Urinary bladder (tissue), 4 donors: Measurements from ENCODE around the gene STX19. TPM values are rescaled to one million over a fixed set of nuclear protein-coding genes. Genes with fewer than 3 reads are reported as not detected.
"Not testable (repeated sequence)": the region's sequence is repeated elsewhere in the genome, so short reads cannot be mapped to it uniquely, and the experiment has no call there.

Source experiments
- DNase-seq: peaks from one replicate; pipeline ENCODE4 v3.0.0-alpha.2; 2015; ENCODE audit errors: extremely low spot score
- H3K27ac ChIP-seq: one replicate; pipeline ENCODE4 v1.5.1; 2013; ENCODE audit warnings: low read depth, mild to moderate bottlenecking, moderate library complexity
- H3K36me3 ChIP-seq: one replicate; pipeline ENCODE4 v1.6.1; 2013; ENCODE audit warnings: mild to moderate bottlenecking, moderate library complexity; ENCODE audit not compliant: insufficient read depth
- H3K4me1 ChIP-seq: one replicate; pipeline ENCODE4 v1.6.1; 2013; ENCODE audit warnings: mild to moderate bottlenecking, moderate library complexity; ENCODE audit not compliant: insufficient read depth
- H3K4me3 ChIP-seq: one replicate; pipeline ENCODE4 v1.5.1; 2013; ENCODE audit warnings: low read depth, low read length
- WGBS: extraction: QIAGEN DNeasy Blood & Tissue Kit; methylation state at CpG from one replicate; pipeline ENCODE4 v1.1.7; 2013; 5-methylcytosine and 5-hydroxymethylcytosine counted together
- polyA plus RNA-seq: library from polyadenylated mRNA; stranded (reverse); fragments of 200-250 nt; gene quantifications from one replicate; pipeline ENCODE4 v1.2.3, GENCODE V29; 2013
- total RNA-seq: library from RNA; depleted of rRNA; stranded (reverse); fragments of >200 nt; gene quantifications from one replicate; pipeline ENCODE4 v1.2.3, GENCODE V29; 2014
- donor health status: healthy with polysubstance abuse.
- donor health status: healthy.

STX19 gene
- total and polyA plus RNA-seq, 2 donors: 0.14 to 0.48 TPM

GRCh38 chr3:94061297-94061696 is 32.9 kb upstream of the STX19 start:
- DNase-seq: no peak
- 97% methylated on average over 13 of the region's 13 CpGs for WGBS
- no peaks in the 10 kb centered on the region for H3K36me3 ChIP-seq
- no peaks in the 10 kb centered on the region for H3K4me1 ChIP-seq
- no peak overlapping the region for H3K4me3 ChIP-seq
- no peak overlapping the region for H3K27ac ChIP-seq

GRCh38 chr3:94050546-94050945 is 22.1 kb upstream of the STX19 start:
- Histone ChIP-seq H3K36me3 (no peaks in the 10 kb centered on the region), H3K27ac (no peak overlapping the region), H3K4me1 (no peaks in the 10 kb centered on the region), H3K4me3 (no peak overlapping the region)
- DNase-seq: no peak

DNA sequence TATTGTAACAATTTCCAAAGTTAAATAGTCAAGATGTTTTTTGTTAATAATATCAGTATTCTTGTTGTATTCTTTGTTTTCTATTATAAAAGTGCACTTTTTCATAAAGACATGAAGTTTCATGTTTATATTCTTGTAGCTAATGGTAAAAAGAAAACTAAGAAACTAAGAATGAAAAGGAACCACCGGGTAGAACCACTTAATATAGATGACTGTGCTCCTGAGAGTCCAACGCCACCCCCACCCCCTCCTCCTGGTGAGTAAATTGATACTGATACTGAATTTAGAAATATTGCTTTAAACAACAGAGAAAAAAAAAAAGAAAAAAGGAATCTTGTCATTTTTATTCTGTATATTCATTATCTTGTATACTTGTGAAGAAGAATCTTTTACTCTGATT is 20.9 kb upstream of the STX19 start:
- no peak for DNase-seq
- no peak overlapping the region for H3K27ac ChIP-seq
- H3K4me3 ChIP-seq: no peak overlapping the region
- H3K4me1 ChIP-seq: no peaks in the 10 kb centered on the region
- H3K36me3 ChIP-seq: no peaks in the 10 kb centered on the region
- 96% methylated on average over 2 of the region's 2 CpGs for WGBS

- Histone ChIP-seq H3K27ac (no peak overlapping the region), H3K4me1 (no peaks in the 10 kb centered on the region), H3K4me3 (no peak overlapping the region), H3K36me3 (no peaks in the 10 kb centered on the region)
- DNase-seq: no peak
- 98% methylated on average over 2 of the region's 2 CpGs for WGBS
Observed at GRCh38 chr3:94046533-94046932, 18.1 kb upstream of the STX19 start.

DNA sequence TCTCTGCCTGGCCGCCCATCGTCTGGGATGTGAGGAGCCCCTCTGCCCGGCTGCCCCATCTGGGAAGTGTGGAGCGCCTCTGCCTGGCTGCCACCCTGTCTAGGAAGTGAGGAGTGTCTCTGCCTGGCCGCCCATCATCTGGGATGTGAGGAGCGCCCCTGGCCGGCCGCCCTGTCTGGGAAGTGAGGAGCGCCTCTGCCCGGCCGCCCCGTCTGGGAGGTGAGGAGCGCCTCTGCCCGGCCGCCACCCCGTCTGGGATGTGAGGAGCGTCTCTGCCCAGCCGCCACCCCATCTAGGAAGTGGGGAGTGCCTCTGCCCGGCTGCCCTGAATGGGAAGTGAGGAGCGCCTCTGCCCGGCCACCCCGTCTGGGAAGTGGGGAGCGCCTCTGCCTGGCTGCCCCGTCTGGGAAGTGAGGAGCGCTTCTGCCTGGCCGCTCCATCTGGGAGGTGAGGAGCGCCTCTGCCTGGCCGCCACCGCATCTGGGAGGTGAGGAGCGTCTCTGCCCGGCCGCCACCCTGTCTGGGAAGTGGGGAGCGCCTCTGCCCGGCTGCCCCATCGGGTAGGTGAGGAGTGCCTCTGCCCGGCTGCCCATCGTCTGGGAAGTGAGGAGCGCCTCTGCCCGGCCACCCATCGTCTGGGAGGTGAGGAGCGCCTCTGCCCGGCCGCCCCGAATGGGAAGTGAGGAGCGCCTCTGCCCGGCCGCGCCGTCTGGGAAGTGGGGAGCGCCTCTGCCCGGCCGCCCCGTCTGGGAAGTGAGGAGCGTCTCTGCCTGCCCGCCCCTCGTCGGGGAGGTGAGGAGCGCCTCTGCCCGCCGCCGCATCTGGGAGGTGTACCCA is 15.9 kb upstream of the STX19 start:
- not testable (repeated sequence) for H3K36me3 ChIP-seq, H3K4me1 ChIP-seq, DNase-seq, H3K4me3 ChIP-seq, H3K27ac ChIP-seq
- WGBS: 98% methylated on average over 61 of the region's 61 CpGs

DNA sequence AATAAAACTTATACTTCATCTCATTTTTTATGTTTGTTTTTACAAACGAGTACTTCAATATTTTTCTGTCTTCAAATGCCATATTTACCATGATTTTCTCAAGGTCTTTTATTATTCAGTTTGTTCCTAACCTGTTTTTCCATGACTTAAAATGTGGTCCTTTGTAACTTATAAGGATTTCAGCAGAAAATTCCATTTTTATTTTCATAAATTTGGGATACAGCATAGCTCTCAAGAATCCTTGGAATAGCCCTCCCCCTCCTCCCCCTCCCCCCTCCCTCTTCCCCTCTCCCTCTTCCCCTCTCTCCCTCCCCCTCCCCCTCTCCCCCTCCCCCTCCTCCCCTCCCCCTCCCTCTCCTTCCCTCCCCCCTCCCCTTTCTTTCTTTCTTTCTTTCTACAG is 14.9 kb upstream of the STX19 start:
- DNase-seq: no peak
- Histone ChIP-seq H3K27ac (no peak overlapping the region), H3K36me3 (peaks cover 1% of the 10 kb centered on the region), H3K4me3 (no peak overlapping the region), H3K4me1 (no peaks in the 10 kb centered on the region)
- 89% methylated on average over 1 of the region's 1 CpG for WGBS

- H3K4me1 ChIP-seq: no peaks in the 10 kb centered on the region
- 80% methylated on average over 3 of the region's 3 CpGs for WGBS
- DNase-seq: no peak
Observed at GRCh38 chr3:94036909-94037507, 8.6 kb upstream of the STX19 start.

DNA sequence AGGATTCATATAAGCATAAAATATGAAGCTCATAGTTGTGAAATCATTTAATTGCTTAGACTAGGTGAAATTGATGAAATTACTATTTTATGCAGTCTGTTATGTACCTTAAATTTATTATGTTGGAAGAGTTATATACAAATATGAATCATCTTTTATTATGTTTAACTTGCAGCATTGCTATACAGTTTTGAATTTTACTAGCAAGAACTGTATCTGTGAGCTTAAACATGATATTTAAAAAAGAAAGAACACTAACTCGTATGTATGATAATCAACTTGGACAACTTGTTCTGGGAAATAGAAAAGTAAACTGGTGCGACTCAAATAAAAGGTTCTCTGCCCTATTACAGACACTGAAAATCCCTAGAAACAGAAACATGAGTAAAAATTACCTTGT is 1.8 kb downstream of the STX19 start:
- Histone ChIP-seq H3K4me3 (no peak overlapping the region), H3K36me3 (no peaks in the 10 kb centered on the region), H3K4me1 (no peaks in the 10 kb centered on the region), H3K27ac (no peak overlapping the region)
- 67% methylated on average over 2 of the region's 2 CpGs for WGBS
- DNase-seq: no peak

More at GRCh38 chr3:94036909-94037507, 8.6 kb upstream of the STX19 start:
- Histone ChIP-seq H3K4me3 (no peak overlapping the region), H3K27ac (no peak overlapping the region), H3K36me3 (peaks cover 1% of the 10 kb centered on the region)

GRCh38 chr3:94024385-94024784 is 4.0 kb downstream of the STX19 start:
- no peaks in the 10 kb centered on the region for H3K36me3 ChIP-seq
- DNase-seq: no peak
- no peak overlapping the region for H3K4me3 ChIP-seq
- no peak overlapping the region for H3K27ac ChIP-seq
- H3K4me1 ChIP-seq: no peaks in the 10 kb centered on the region
- WGBS: 69% methylated on average over 3 of the region's 3 CpGs

DNA sequence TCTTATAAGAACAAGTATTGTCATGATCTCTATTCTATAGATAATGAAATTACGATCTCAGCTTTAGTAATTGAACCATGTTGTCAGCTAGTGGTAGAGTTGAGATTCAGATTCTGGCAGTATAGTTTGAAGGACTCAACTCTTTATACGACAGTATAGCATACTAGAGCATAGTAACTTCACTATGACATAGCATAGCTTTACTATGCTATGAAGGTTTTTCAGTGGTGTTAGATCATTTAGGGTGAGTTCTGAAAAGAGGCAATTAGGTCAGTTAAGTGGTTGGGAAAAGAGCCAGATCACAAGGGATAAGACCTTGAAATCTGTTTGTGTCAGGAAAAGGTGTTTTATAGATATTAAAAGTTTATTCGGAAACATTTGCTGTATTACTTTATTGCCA is 8.1 kb downstream of the STX19 start:
- Histone ChIP-seq H3K36me3 (no peaks in the 10 kb centered on the region), H3K4me3 (no peak overlapping the region), H3K4me1 (no peaks in the 10 kb centered on the region), H3K27ac (no peak overlapping the region)
- no peak for DNase-seq
- 89% methylated on average over 3 of the region's 3 CpGs for WGBS

DNA sequence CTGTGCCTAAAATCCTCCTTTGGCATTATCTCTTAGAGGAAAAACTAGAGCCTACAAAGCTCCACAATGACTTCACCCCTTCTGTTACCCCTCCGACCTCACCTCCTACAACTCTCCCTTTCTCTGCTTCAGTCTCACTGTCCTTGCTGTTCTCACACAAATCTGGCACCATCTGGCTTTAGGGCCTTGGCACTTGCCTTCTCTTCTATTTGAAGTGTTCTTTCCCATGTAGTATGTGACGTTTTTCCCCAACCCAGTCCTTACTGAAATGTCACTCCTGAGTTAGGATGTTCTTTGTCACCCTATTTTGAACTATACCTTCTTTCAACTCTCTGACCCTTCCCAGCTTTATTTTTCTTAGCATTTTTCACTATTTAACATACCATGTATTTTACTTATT is 8.7 kb downstream of the STX19 start:
- DNase-seq: no peak
- 91% methylated on average over 2 of the region's 2 CpGs for WGBS
- Histone ChIP-seq H3K36me3 (no peaks in the 10 kb centered on the region), H3K27ac (no peak overlapping the region), H3K4me1 (no peaks in the 10 kb centered on the region), H3K4me3 (no peak overlapping the region)

GRCh38 chr3:94015025-94015424 is 13.4 kb downstream of the STX19 start:
- Histone ChIP-seq H3K36me3 (no peaks in the 10 kb centered on the region), H3K4me1 (no peaks in the 10 kb centered on the region), H3K27ac (no peak overlapping the region), H3K4me3 (no peak overlapping the region)
- WGBS: 84% methylated on average over 1 of the region's 1 CpG
- no peak for DNase-seq

DNA sequence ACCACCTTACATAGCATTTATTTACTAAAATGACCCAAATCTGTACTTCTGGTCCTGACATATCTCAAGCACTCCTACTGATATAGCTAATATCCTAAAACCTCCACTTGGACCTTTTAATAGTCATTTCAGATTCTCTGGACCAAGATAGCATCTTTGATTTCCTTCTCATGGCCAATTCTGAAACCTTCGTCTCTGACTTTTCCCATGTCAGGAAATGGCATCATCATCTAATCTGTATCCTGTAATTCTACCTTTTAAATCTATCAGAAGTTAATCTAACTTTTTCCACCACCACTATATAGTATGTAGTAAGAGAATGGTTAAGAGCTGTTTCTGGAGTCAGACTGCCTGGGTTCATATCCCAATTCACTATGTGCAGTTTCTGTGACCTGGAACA is 16.2 kb downstream of the STX19 start:
- 74% methylated on average over 1 of the region's 1 CpG for WGBS
- Histone ChIP-seq H3K4me1 (no peaks in the 10 kb centered on the region), H3K27ac (no peak overlapping the region), H3K4me3 (no peak overlapping the region), H3K36me3 (no peaks in the 10 kb centered on the region)
- no peak for DNase-seq

DNA sequence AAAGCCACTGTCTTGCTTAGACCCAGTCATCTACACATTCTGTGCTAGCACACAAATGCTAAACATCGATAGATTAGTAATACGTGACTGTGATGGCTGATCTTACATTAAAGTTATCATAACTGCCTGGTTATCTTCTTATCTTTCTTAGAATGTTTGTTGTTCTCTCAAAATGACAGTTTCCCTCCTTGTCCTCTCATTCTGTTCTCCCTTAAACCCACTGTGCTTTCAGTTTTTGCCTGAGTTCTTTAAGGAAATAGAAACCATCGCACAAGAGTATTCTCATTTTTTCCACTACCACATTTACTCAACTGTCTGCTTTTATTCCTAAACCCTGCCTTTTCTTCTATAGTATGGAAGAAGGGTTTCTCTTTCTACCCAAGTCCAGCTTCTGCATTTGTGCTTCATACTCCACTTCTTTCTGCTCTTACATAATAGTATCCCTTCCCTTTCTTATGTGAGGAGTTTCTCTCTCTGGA is 17.1 kb downstream of the STX19 start:
- 84% methylated on average over 3 of the region's 3 CpGs for WGBS
- no peak for DNase-seq
- no peak overlapping the region for H3K4me3 ChIP-seq
- H3K27ac ChIP-seq: no peak overlapping the region
- H3K4me1 ChIP-seq: no peaks in the 10 kb centered on the region
- no peaks in the 10 kb centered on the region for H3K36me3 ChIP-seq
